ENCODE results near the gene NUDT22.

Gene NUDT22

DNA sequence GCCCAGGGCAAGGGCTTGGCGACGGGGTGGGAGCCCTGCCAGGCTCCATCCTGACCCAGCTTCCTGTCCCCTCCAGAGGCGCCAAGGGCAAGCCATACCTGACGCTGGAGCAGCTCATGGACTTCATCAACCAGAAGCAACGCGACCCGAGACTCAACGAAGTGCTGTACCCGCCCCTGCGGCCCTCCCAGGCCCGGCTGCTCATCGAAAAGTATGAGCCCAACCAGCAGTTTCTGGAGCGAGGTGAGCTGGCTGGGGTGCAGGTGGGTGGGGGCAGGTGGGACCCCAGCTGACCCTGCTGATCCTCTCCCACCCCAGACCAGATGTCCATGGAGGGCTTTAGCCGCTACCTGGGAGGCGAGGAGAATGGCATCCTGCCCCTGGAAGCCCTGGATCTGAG is 30.2 kb downstream of the NUDT22 start:
- TF ChIP-seq, protein P1, sequence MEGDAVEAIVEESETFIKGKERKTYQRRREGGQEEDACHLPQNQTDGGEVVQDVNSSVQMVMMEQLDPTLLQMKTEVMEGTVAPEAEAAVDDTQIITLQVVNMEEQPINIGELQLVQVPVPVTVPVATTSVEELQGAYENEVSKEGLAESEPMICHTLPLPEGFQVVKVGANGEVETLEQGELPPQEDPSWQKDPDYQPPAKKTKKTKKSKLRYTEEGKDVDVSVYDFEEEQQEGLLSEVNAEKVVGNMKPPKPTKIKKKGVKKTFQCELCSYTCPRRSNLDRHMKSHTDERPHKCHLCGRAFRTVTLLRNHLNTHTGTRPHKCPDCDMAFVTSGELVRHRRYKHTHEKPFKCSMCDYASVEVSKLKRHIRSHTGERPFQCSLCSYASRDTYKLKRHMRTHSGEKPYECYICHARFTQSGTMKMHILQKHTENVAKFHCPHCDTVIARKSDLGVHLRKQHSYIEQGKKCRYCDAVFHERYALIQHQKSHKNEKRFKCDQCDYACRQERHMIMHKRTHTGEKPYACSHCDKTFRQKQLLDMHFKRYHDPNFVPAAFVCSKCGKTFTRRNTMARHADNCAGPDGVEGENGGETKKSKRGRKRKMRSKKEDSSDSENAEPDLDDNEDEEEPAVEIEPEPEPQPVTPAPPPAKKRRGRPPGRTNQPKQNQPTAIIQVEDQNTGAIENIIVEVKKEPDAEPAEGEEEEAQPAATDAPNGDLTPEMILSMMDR (IDR thresholded peaks at IDR 0.05; ENCODE audit: control insufficient read depth, extremely low read depth, insufficient read depth): no peak
- no peak for DNase-seq (ENCODE audit: low read depth)
- no peak overlapping the region for H3K4me3 ChIP-seq (ENCODE audit: low read depth, low read length)

GRCh38 chr11:64258356-64258755 is 32.3 kb downstream of the NUDT22 start:
- H3K4me3 ChIP-seq (ENCODE audit: low read depth, low read length): no peak overlapping the region
- no peak for DNase-seq (ENCODE audit: low read depth)
- TF ChIP-seq, protein P1 (IDR thresholded peaks at IDR 0.05; ENCODE audit: control insufficient read depth, extremely low read depth, insufficient read depth): no peak

DNA sequence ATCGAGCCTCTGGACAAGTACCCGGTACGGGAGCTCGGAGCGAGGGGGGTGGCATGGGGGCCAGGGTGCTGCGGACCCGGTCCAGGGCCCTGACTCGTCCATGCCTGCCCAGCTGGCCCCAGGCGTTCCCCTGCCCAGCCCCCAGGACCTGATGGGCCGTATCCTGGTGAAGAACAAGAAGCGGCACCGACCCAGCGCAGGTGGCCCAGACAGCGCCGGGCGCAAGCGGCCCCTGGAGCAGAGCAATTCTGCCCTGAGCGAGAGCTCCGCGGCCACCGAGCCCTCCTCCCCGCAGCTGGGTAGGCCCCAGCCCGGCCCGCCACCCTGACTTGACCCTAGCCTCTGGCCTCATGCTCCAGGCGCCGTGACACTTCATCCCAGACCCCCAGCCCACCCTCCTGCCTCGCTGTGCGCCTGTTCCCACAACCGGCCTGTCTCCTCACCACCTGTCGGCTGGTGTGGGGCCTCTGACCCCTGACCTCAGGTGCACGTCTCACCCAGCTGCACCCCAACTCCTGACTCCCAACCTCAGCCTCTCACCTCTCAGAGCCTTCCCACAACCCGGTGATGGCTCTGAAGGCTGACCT is 33.0 kb downstream of the NUDT22 start:
- DNase-seq (ENCODE audit: low read depth): no peak
- TF ChIP-seq, protein P1 (IDR thresholded peaks at IDR 0.05; ENCODE audit: control insufficient read depth, extremely low read depth, insufficient read depth): no peak
- no peak overlapping the region for H3K4me3 ChIP-seq (ENCODE audit: low read depth, low read length)

DNA sequence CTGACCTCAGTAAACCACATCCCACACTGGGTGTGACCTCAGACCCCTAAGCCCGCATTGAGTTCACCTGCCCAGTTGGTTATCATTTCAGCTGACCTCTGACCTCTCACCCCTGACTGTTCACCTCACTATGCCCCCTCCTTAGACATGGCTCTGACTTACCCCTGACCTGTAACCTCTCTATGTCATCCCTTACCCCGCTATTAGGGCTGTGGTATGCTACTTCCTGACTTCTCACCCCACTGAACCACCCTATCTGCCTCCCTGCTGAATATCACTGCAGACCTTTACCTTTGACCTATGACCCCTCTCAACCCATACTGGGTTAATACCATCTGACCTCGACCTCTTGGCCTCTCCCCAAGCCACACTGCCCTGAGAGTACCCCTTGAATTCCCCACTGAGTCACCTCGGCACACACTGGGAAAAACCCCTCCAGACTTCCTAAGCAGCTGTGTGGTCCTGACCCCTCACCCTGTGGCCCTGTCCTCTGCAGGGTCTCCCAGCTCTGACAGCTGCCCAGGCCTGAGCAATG is 33.5 kb downstream of the NUDT22 start:
- no peak for DNase-seq (ENCODE audit: low read depth)
- H3K4me3 ChIP-seq (ENCODE audit: low read depth, low read length): no peak overlapping the region
- TF ChIP-seq, protein P1 (IDR thresholded peaks at IDR 0.05; ENCODE audit: control insufficient read depth, extremely low read depth, insufficient read depth): no peak

DNA sequence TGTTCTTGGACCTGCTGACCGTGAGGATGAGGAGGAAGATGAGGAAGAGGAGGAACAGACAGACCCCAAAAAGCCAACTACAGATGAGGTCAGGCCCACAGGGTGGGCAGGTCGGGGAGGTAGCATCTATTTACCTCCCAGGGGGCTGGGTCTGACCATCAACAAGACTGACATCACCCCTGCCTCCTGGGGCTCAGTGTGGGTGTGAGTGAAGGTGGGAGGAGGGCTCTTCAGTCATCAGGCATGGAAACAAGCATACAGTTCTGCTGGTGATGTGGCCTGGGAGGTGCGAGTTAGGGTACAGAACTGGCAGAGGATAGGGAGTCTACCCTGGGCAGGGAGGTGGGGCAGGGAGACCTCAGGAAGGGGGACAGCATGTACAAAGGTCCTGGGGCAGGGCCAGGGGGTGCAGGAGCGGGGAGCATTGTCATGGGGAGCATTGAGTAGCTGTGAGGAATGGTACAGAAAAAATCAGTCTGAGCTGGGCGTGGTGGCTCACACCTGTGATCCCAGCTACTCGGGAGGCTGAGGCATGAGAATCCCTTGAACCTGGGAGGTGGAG is 34.2 kb downstream of the NUDT22 start:
- DNase-seq (ENCODE audit: low read depth): no peak
- TF ChIP-seq, protein P1 (IDR thresholded peaks at IDR 0.05; ENCODE audit: control insufficient read depth, extremely low read depth, insufficient read depth): no peak
- no peak overlapping the region for H3K4me3 ChIP-seq (ENCODE audit: low read depth, low read length)

GRCh38 chr11:64261556-64262080 is 35.5 kb downstream of the NUDT22 start:
- DNase-seq (ENCODE audit: low read depth): no peak
- H3K4me3 ChIP-seq (ENCODE audit: low read depth, low read length): no peak overlapping the region
- TF ChIP-seq, protein P1 (IDR thresholded peaks at IDR 0.05; ENCODE audit: control insufficient read depth, extremely low read depth, insufficient read depth): no peak

All from LNCaP clone FGC (cell line).